Measurements from ENCODE around the gene KCNH1.

GRCh38 chr1:210920258-210920657 is 213.7 kb downstream of the KCNH1 start:
- TF ChIP-seq POLR2AphosphoS5 (IDR thresholded peaks at IDR 0.05) (no peak), CTCF (IDR thresholded peaks at IDR 0.05 in 8 of 11, conservative IDR thresholded peaks at IDR 0.05 in 3 of 11) (no peak)
